GM10266 (cell line): ENCODE data around the gene RPS6KA1.

Experiments used
- DNase-seq: peaks from one replicate; pipeline ENCODE4 v3.0.0; 2012; ENCODE audit errors: extremely low spot score
- TF ChIP-seq, protein P1 (sequence below): IDR thresholded peaks from 2 replicates; pipeline ENCODE4 v1.5.1; 2012; ENCODE audit warnings: mild to moderate bottlenecking, low read depth; ENCODE audit not compliant: control insufficient read depth, insufficient read depth; ENCODE audit errors: missing control alignments

Gene RPS6KA1

GRCh38 chr1:26545969-26546323, 16.4 kb downstream of the RPS6KA1 start:
- DNase-seq, result no peak
- TF ChIP-seq, protein P1, sequence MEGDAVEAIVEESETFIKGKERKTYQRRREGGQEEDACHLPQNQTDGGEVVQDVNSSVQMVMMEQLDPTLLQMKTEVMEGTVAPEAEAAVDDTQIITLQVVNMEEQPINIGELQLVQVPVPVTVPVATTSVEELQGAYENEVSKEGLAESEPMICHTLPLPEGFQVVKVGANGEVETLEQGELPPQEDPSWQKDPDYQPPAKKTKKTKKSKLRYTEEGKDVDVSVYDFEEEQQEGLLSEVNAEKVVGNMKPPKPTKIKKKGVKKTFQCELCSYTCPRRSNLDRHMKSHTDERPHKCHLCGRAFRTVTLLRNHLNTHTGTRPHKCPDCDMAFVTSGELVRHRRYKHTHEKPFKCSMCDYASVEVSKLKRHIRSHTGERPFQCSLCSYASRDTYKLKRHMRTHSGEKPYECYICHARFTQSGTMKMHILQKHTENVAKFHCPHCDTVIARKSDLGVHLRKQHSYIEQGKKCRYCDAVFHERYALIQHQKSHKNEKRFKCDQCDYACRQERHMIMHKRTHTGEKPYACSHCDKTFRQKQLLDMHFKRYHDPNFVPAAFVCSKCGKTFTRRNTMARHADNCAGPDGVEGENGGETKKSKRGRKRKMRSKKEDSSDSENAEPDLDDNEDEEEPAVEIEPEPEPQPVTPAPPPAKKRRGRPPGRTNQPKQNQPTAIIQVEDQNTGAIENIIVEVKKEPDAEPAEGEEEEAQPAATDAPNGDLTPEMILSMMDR, result no peak

DNA sequence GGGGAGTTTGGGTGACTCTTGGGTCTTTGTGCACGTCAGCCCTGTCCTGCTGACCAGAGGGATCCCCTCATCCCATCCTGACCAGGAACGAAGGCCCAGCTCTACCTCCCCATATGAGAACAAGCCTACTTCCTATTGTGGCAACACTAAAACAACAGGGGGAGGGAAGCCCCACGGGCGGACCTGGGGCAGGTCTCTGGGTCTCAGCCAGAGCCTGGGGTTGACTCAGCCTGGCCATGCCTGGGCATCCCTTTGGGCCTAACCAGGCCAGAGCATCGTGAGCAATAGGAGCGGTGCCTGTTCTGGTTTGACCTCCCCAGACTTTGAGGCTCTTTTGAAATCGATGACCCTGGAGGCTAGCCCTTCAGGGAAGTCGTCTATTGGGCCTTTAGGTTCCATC, 16.8 kb downstream of the RPS6KA1 start:
- TF ChIP-seq, protein P1, result no peak
- DNase-seq, result no peak

GRCh38 chr1:26546819-26547218, 17.3 kb downstream of the RPS6KA1 start:
- no peak for DNase-seq
- TF ChIP-seq, protein P1, result no peak

GRCh38 chr1:26548841-26549240, 19.3 kb downstream of the RPS6KA1 start:
- TF ChIP-seq, protein P1, result no peak
- DNase-seq, result no peak

GRCh38 chr1:26550946-26551345, 21.4 kb downstream of the RPS6KA1 start:
- DNase-seq, result no peak
- TF ChIP-seq, protein P1, result no peak

GRCh38 chr1:26552720-26553119, 23.2 kb downstream of the RPS6KA1 start:
- TF ChIP-seq, protein P1, result no peak
- no peak for DNase-seq

DNA sequence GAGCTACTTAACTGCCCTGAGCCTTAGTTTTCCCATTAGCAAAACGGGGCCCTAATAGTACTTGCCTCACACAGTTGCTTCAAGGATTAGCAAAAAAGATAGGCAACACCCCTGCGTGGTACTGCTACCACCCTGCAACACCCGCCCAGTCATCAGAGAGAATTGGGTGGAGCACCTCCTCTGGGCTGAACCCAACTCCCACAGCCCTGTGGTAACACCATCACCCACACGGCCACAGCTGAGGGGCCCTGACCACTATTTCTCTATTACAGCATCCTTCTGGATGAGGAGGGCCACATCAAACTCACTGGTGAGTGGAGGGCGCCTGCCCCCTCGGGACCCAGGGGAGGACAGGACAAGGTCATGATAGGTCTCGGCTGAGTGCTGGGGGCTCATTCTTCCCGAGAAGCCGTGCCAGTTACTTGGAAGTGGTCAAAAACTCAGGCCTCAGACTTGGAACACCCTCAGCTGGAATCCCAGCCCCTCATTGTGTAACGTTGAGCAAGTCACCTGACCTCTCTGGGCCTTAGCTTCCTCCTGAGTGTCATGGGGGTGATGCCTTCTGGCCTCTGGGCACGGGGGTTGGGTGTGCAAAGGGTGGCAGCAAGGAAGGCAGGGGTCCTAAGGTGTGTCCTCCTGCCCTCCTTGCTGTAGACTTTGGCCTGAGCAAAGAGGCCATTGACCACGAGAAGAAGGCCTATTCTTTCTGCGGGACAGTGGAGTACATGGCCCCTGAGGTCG, 24.6 kb downstream of the RPS6KA1 start:
- DNase-seq, result no peak
- TF ChIP-seq, protein P1, result no peak
